Spleen (tissue), 11 donors: ENCODE data around the gene KRTAP10-8. TPM values are rescaled to one million over a fixed set of nuclear protein-coding genes. Genes with fewer than 3 reads are reported as not detected.
"Not testable (repeated sequence)": the region's sequence is repeated elsewhere in the genome, so short reads cannot be mapped to it uniquely, and the experiment has no call there.

Experiments
- DNase-seq: peaks from one replicate; pipeline ENCODE4 v3.0.0-alpha.2; 2020
- H3K27ac ChIP-seq, 8 donors: fragments of 200-600 bp; sonication (generic) in 7 of 8; 1 replicate in 4 of 8; 2 replicates in 4 of 8; pipeline versions ENCODE4 v1.5.0 to v1.8.0; 2016 to 2021; ENCODE audit warnings: inconsistent platforms in 4 of 8, mild to moderate bottlenecking in 4 of 8, moderate library complexity in 1 of 8
- H3K27me3 ChIP-seq, 7 donors: fragments of 200-600 bp; sonication (generic) in 6 of 7; replicated peaks in 1 of 7; 1 replicate in 4 of 7; 2 replicates in 3 of 7; pipeline versions ENCODE4 v1.5.0 to v1.8.0; 2016 to 2021; ENCODE audit warnings: inconsistent platforms in 3 of 7, mild to moderate bottlenecking in 1 of 7
- H3K36me3 ChIP-seq, 6 donors: fragments of 200-600 bp; sonication (generic) in 5 of 6; 1 replicate in 4 of 6; 2 replicates in 2 of 6; pipeline versions ENCODE4 v1.5.0 to v1.8.0; 2016 to 2021; ENCODE audit warnings: inconsistent platforms in 2 of 6
- H3K4me1 ChIP-seq, 6 donors: fragments of 200-600 bp; sonication (generic) in 5 of 6; 1 replicate in 3 of 6; 2 replicates in 3 of 6; pipeline versions ENCODE4 v1.5.0 to v1.8.0; 2016 to 2021; ENCODE audit warnings: inconsistent platforms in 3 of 6
- H3K4me3 ChIP-seq, 8 donors: fragments of 200-600 bp; sonication (generic) in 7 of 8; 1 replicate in 4 of 8; 2 replicates in 4 of 8; pipeline versions ENCODE4 v1.5.0 to v1.8.0; 2016 to 2021; ENCODE audit warnings: inconsistent platforms in 4 of 8, mild to moderate bottlenecking in 4 of 8, moderate library complexity in 2 of 8
- H3K9me3 ChIP-seq, 8 donors: fragments of 200-600 bp; sonication (generic) in 7 of 8; 1 replicate in 4 of 8; 2 replicates in 4 of 8; pipeline versions ENCODE4 v1.5.0 to v1.8.0; 2016 to 2021; ENCODE audit warnings: inconsistent platforms in 4 of 8
- CTCF ChIP-seq, 11 experiments: fragments of 200-600 bp in 7 of 11; fragments of 450-650 bp in 4 of 11; sonication (generic) in 4 of 11; IDR thresholded peaks in 8 of 11; conservative IDR thresholded peaks in 3 of 11; 1 replicate in 7 of 11; 2 replicates in 4 of 11; pipeline versions ENCODE4 v1.4.0 to v1.8.0; 2016 to 2021; ENCODE audit warnings: antibody characterized with exemption in 11 of 11, inconsistent platforms in 4 of 11, mild to moderate bottlenecking in 1 of 11
- POLR2A ChIP-seq, 3 donors: fragments of 450-650 bp; IDR thresholded peaks; one replicate each; pipeline ENCODE4 v1.5.1; 2017; ENCODE audit warnings: antibody characterized with exemption in 3 of 3, mild to moderate bottlenecking in 1 of 3
- POLR2AphosphoS5 ChIP-seq, 3 donors: sonication (generic); formaldehyde crosslinking; IDR thresholded peaks; one replicate each; pipeline ENCODE4 v1.5.1; 2017; ENCODE audit warnings: antibody characterized with exemption in 3 of 3
- WGBS, 5 donors: extraction: QIAGEN DNeasy Blood & Tissue Kit in 3 of 5; methylation state at CpG; one replicate each; pipeline versions ENCODE4 v1.1.5 to v1.1.7; 2013 to 2018; 5-methylcytosine and 5-hydroxymethylcytosine counted together
- intact Hi-C: fragments of 100-400 bp; cut with DNase I; formaldehyde crosslinking; loops from one replicate; pipeline ENCODE4 v1.15.0; 2023; ENCODE audit warnings: low total_unique reads
- polyA plus RNA-seq, 3 donors: library from polyadenylated mRNA; stranded (reverse); fragments of 200-250 nt; gene quantifications; one replicate each; pipeline ENCODE4 v1.2.1, GENCODE V29; 2013
- total RNA-seq, 7 donors: library from RNA; depleted of rRNA in 3 of 7; stranded (reverse); fragments of >200 nt in 3 of 7; fragmentation: NEBNext Ultra II Directional in 4 of 7; extraction: Animal tissue kit (Norgen Biotek cat#: 25700) in 4 of 7; gene quantifications; one replicate each; pipeline versions ENCODE4 v1.1.0 to v1.2.1, GENCODE V29; 2016 to 2021
- donor health status: healthy with polysubstance abuse.
- donor health status: DM: no; HTN: no; CAD: no; lungs with moderate emphysema.
- donor health status: DM: no; HTN: no; CAD: no.
- donor health status: Bipolar disorder and iron deficiency.
- donor health status: healthy.
- donor health status: DM: no; HTN: no; CAD: no.
- donor health status: DM: yes; HTN: yes; CAD: no.

The KRTAP10-8 gene
- total and polyA plus RNA-seq, 10 donors: not detected

GRCh38 chr21:44632067-44632466 is 20.2 kb downstream of the KRTAP10-8 start:
- no peaks in the 10 kb centered on the region for H3K36me3 ChIP-seq
- H3K27ac ChIP-seq: no peak overlapping the region
- WGBS, 5 donors: 82 to 96% (median 90%) methylated on average over 1 of the region's 1 CpG
- H3K9me3 ChIP-seq: peaks cover 6 to 47% (median 34%) of the 10 kb centered on the region in 8 donors
- intact Hi-C loops: no loop called here
- peaks cover 0 to 31% (median 0%) of the 10 kb centered on the region in 7 donors for H3K27me3 ChIP-seq
- no peak for TF ChIP-seq POLR2A (IDR thresholded peaks at IDR 0.05)
- no peak for TF ChIP-seq POLR2AphosphoS5 (IDR thresholded peaks at IDR 0.05)
- no peak for TF ChIP-seq CTCF (IDR thresholded peaks at IDR 0.05 in 8 of 11, conservative IDR thresholded peaks at IDR 0.05 in 3 of 11)
- DNase-seq: no peak
- H3K4me3 ChIP-seq: no peak overlapping the region
- H3K4me1 ChIP-seq: peaks cover 0 to 4% (median 0%) of the 10 kb centered on the region in 6 donors

- intact Hi-C loops: no loop called here
- no peak overlapping the region for H3K4me3 ChIP-seq
- H3K4me1 ChIP-seq: no peaks in the 10 kb centered on the region
- no peak overlapping the region for H3K27ac ChIP-seq
- peaks cover 0 to 46% (median 4%) of the 10 kb centered on the region in 7 donors for H3K27me3 ChIP-seq
- DNase-seq: no peak
- H3K9me3 ChIP-seq: peaks cover 6 to 38% (median 27%) of the 10 kb centered on the region in 8 donors
- TF ChIP-seq POLR2A (IDR thresholded peaks at IDR 0.05): no peak
- no peak for TF ChIP-seq CTCF (IDR thresholded peaks at IDR 0.05 in 8 of 11, conservative IDR thresholded peaks at IDR 0.05 in 3 of 11)
- no peak for TF ChIP-seq POLR2AphosphoS5 (IDR thresholded peaks at IDR 0.05)
- WGBS, 5 donors: 86 to 92% (median 87%) methylated on average over 15 of the region's 15 CpGs
- H3K36me3 ChIP-seq: no peaks in the 10 kb centered on the region
Measured at GRCh38 chr21:44636209-44637017, 24.5 kb downstream of the KRTAP10-8 start.

GRCh38 chr21:44637018-44637850 is 25.4 kb downstream of the KRTAP10-8 start, which contains the start of gene KRTAP10-10:
KRTAP10-10 (plus strand) TSS chr21:44637356; CDS start chr21:44637418, 62 bp downstream.
- no peak for TF ChIP-seq POLR2AphosphoS5 (IDR thresholded peaks at IDR 0.05)
- no peak for TF ChIP-seq CTCF (IDR thresholded peaks at IDR 0.05 in 8 of 11, conservative IDR thresholded peaks at IDR 0.05 in 3 of 11)
- TF ChIP-seq POLR2A (IDR thresholded peaks at IDR 0.05): no peak
- WGBS, 5 donors: 48 to 74% (median 67%) methylated on average over 12 to 21 of the region's 21 CpGs
- intact Hi-C loops: no loop called here

GRCh38 chr21:44637851-44638348 is 26.0 kb downstream of the KRTAP10-8 start:
- H3K4me3 ChIP-seq, H3K27ac ChIP-seq, intact Hi-C loops, H3K36me3 ChIP-seq, H3K4me1 ChIP-seq, DNase-seq: not testable (repeated sequence)
- WGBS, 5 donors: 72 to 89% (median 77%) methylated on average over 9 to 12 of the region's 12 CpGs
- peaks cover under 1 to 30% (median 18%) of the 10 kb centered on the region in 8 donors for H3K9me3 ChIP-seq
- peaks cover 0 to 46% (median 4%) of the 10 kb centered on the region in 7 donors for H3K27me3 ChIP-seq

More at GRCh38 chr21:44637018-44637850, 25.4 kb downstream of the KRTAP10-8 start, which contains the start of gene KRTAP10-10:
- H3K4me3 ChIP-seq: no peak within 1 kb of the TSS
- no peaks in the 10 kb centered on the region for H3K4me1 ChIP-seq
- peaks cover 0 to 46% (median 4%) of the 10 kb centered on the region in 7 donors for H3K27me3 ChIP-seq
- no peak within 1 kb of the TSS for H3K27ac ChIP-seq
- H3K9me3 ChIP-seq: peaks cover 2 to 35% (median 22%) of the 10 kb centered on the region in 8 donors
- H3K36me3 ChIP-seq: no peaks in the 10 kb centered on the region
- no peak for DNase-seq

- Histone ChIP-seq H3K27me3 (peaks cover 0 to 46% (median 4%) of the 10 kb centered on the region in 7 donors), H3K9me3 (peaks cover 0 to 30% (median 23%) of the 10 kb centered on the region in 8 donors)
- H3K27ac ChIP-seq, intact Hi-C loops, H3K4me1 ChIP-seq, DNase-seq, H3K4me3 ChIP-seq, H3K36me3 ChIP-seq: not testable (repeated sequence)
- WGBS, 5 donors: 71 to 82% (median 79%) methylated on average over 14 to 21 of the region's 21 CpGs
Measured at GRCh38 chr21:44638506-44639330, 26.8 kb downstream of the KRTAP10-8 start.
